Measurements from ENCODE around the gene RAB19.
A peak's percentile ranks its signal among the peaks of the same experiment; 100 is the strongest.

The RAB19 gene
- 5.8 to 7.0 reads per million in 2 donors for total RNA-seq

GRCh38 chr7:140403878-140404564 lies at the start of gene RAB19:
Gene RAB19, plus strand, starts transcription at chr7:140404058. Its CDS starts 3,589 bp downstream, at chr7:140407647.
- no peak for DNase-seq

DNA sequence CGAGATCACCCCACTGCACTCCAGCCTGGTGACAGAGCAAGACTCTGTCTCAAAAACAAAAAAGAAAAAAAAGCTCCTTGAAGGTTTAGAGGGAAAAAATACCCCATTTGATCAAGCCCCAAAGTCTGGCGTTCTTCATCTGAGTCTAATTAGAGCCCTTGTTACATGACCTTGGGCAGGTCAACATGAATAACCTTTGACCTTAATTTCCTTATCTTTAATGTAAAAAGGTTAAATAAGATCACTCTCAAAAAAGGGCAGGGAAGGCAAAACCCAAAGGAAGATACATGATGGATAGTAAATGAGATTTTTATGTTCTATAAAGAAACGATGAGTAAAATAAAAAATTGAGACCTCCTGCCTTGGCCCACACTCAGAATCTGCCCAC lies 45.8 kb upstream of the RAB19 start:
- no peak for DNase-seq

GRCh38 chr7:140358412-140359051 lies 45.3 kb upstream of the RAB19 start:
- no peak for DNase-seq

- DNase-seq, result no peak
Measured at GRCh38 chr7:140360697-140361229, 43.1 kb upstream of the RAB19 start.

GRCh38 chr7:140364819-140365218 lies 39.0 kb upstream of the RAB19 start:
- DNase-seq, result no peak

DNA sequence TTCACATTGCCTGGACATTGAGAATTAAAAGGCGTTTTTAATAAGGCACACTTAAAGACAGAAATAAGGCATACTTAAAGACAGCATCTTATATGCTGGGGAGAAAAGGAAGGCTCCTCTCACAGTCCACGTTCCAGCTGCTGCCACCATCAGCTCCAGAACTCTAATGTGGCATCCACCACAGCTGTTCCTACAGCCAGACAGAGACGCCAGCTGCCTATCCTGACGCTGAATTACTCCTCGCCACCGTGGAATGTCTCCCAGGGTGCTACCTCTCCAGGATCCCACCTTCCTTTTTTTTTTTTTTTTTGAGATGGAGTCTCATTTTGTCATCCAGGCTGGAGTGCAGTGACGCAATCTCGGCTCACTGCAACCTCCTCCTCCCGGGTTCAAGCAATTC lies 36.3 kb upstream of the RAB19 start:
- no peak for DNase-seq

- DNase-seq, result no peak
Measured at GRCh38 chr7:140369294-140369693, 34.6 kb upstream of the RAB19 start.

DNA sequence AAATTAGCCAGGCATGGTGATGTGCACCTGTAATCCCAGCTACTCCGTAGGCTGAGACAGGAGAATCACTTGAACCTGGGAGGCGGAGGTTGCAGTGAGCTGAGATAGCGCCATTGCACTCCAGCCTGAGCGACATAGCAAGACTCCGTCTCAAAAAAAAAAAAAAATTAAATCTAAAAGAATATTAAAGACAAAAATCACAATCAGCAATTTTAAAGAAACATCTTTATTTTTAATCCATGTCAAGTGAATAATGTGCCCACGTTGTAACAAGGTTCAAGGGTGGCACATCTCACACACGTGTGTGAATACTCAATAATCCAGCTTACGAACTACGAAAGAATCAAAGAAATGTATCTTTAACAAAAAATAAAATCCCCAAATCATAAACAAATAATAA lies 28.5 kb upstream of the RAB19 start:
- DNase-seq, result no peak

DNA sequence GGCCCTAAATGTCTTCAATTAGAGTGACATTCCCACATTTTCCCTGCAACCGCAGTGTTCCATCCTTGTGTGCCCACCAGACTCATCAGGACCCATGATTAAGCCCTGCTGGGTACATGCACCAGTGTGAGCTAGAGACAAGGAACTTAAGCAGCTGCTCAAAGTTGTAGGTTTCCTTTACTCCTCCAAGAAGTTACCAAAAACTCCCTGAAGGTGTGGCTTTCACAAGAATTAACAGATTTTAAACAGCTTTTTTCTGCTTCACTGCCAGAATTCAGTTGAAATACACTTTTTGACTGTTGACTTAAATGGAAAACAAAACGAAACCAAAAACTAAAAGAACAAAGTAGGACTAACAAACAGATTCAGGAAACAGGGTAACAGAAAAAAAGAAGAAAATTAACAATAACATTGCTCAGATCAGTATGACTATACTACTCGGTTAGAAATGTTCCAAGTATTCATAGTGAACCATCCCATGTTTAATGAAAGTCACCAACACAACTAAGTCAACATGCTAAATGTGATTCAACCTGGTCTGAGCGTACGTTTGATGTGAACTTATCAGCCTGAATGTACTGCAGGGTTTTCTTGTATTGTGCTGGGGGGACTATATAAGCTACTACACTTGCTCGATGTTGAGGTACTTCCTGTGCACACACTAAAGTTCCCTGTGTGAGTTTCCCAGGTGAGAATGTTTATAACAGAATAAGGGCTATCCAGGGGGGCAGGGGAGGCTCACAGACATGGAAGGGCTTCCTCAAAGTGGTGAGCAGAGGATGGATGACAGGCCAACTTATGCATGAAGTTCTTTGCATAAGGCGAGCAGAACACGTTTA lies 27.7 kb upstream of the RAB19 start:
- DNase-seq, result no peak

- DNase-seq, result no peak
Measured at GRCh38 chr7:140383954-140384713, 19.7 kb upstream of the RAB19 start.

DNA sequence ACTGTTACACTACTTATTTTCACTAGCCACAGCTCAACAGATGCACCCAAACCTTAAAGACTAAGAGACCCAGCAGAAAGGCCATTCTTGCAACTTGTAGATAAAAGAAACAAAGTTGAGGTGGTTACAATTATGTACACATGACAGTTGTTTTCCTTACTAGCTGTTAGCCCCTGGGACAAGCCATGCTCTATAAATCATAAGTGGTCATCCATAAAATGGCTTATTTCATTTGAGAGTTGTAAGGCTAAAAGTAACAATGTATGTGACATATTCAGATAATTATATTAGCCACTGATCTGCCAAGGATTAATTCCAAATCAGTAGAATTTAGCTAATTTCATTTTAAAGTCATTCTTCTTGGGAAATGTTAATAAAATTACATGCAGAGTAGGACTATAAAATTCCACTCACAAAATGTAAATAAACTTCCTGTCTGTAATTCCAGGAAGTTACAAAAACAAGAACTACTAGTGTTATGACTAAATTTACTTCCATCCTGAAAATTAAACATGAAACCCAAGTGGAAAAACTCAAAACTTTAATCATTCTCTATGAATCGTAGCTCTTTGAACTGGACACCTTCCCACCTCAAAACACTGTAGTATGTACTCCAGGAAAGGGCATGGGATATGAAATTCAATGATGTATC lies 18.8 kb upstream of the RAB19 start:
- no peak for DNase-seq

GRCh38 chr7:140389445-140389844 lies 14.4 kb upstream of the RAB19 start:
- DNase-seq, result no peak

GRCh38 chr7:140390034-140390433 lies 13.8 kb upstream of the RAB19 start:
- no peak for DNase-seq

DNA sequence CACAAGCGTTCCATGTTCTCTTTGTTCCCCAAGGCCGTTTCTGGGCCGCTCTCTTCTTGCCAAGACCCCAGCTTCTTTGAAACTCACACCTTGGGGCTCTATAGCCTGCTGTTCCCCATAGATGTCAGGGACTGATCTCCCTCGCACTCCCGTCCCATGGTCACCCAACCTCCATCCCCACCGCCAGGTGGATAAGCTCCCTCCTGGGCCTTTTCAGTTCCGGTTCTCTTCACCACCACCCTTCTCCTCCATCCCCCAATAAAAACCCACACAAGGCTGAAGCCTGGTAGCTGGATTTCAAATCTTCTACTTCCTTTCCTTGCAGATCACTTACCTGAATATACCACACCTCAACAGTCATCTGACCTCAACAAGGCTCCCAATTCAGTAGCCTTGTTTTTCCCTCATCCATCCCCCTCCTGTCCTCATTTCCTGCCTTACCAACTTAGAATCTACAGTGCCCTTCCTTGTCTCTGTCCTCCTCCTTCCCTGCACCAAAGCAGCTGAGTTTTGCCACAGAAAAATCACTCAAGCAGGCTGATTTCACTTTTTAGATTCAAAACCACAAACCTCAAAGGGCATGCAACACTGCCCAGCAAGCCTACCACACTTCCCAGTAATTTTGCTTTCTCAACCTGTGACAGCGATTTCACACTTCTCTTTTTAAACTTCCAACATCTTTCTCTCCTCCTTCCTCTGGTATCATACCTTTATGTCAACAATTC lies 13.2 kb upstream of the RAB19 start:
- no peak for DNase-seq

- no peak for DNase-seq
Measured at GRCh38 chr7:140391634-140392033, 12.2 kb upstream of the RAB19 start.

- DNase-seq, result no peak
Measured at GRCh38 chr7:140393756-140394306, 10.0 kb upstream of the RAB19 start.

DNA sequence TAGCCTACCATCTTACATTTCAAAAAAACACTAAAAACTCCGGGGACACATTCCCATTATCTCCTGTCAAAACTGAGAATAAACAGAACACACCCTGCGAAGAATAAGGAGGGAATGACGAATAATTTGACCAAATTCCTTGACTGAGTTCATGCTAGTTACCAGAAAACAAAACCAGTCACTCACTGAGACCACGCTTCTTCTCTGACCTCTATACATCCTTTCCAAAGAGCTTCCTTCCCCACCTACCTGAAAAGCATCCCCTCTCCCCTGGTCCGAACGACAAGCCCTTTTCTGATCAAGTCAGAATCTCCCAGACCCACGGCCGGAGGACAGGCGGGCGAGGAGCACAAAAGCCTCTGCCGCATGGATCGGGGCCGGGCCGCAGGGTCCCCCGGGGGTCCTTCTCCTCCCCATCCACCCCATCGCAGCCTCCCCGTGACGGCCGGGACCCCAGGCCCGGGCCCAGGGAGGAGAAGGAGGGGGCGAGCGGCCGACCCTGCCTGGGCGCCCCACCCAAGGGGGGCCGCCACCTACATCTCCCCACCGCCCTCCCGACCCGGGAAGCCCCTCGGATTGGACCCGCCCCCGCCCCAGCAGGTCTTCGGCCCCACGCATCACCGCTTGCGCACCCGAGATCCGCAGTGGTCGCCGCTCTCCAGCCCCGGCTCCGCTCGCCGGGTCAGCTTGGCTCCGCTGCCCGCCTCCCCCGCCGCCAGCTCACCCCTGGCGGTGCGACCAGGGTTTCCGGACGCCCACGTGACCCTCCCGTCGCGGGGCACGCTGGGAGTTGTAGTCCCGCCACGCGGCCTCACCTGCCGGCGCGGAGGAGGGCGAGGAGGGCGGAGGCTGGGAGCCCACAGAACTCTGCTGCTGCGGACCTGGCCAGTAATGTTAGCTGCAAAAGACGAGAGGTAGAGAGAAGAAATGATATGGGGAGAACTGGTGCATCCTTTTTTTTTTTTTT lies 5.8 kb upstream of the RAB19 start, which contains the start of gene SLC37A3:
Gene SLC37A3, minus strand, starts transcription at position 747 of the 967 bp plus-strand sequence. CDS start 16,004 bp downstream, outside the sequence.
- peak; percentile 77 for DNase-seq

DNA sequence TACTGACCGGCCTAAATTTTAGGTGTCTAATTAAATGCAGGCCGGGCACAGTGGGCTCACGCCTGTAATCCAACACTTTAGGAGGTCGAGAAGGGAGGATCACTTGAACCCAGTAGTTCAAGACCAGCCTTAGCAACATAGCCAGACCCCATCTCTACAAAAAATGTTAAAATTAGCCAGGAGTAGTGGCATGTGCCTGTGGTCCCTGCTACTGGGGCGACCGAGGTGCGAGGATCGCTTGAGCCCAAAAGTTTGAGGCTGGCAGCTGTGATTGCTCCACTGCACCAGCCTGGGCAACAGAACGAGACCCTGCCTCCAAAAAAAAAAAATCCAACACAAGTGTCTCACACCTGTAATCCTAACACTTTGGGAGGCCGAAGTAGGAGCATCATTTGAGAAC lies 5.0 kb upstream of the RAB19 start:
- DNase-seq, result no peak

GRCh38 chr7:140400381-140400780 lies 3.5 kb upstream of the RAB19 start:
- DNase-seq, result no peak
